ENCODE data around the gene TSPY3.
"Not testable (repeated sequence)": the region's sequence is repeated elsewhere in the genome, so short reads cannot be mapped to it uniquely, and the experiment has no call there.

The TSPY3 gene

GRCh38 chrY:9398121-9398520 lies at the start of gene TSPY3:
TSS of gene TSPY3 (plus strand) at chrY:9398421. CDS start at chrY:9398467, 46 bp downstream.
- H3K4me1 ChIP-seq; H3K4me3 ChIP-seq; H3K27ac ChIP-seq; H3K36me3 ChIP-seq; H3K27me3 ChIP-seq; H3K4me2 ChIP-seq; H4K20me1 ChIP-seq; H3K9me3 ChIP-seq (replicated peaks in 1 of 11); H3K9ac ChIP-seq: not testable (repeated sequence)

DNA sequence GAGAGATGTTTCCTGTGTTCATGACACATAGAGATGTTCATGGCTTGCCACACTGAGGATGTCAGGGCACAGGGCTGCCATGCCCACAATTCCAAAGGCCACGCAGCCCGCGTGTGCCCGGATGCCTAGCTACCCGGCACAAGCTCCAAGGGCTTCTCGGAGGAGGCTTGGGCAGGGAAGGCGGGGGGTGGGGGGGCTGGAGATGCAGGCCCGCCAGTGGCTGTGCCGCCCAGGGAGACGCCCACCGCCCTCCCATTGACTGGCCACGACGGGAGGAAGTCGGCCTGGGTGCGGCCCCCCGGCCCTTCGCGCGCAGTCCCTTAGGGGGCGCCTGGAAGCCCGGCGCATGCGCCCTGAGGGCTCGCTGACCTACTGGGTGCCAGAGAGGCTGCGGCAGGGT lies 40.7 kb upstream of the TSPY3 start, which contains the start of gene TSPY8:
Gene TSPY8, plus strand, starts transcription at position 301 of the 400 bp plus-strand sequence. Its CDS starts 46 bp downstream, at position 347.
- not testable (repeated sequence) for H3K4me3 ChIP-seq; H3K9ac ChIP-seq; H3K4me1 ChIP-seq; H3K27ac ChIP-seq; H3K9me3 ChIP-seq (replicated peaks in 1 of 11); H3K36me3 ChIP-seq; H4K20me1 ChIP-seq; H3K27me3 ChIP-seq; H3K4me2 ChIP-seq

- H3K27ac ChIP-seq; H3K27me3 ChIP-seq; H4K20me1 ChIP-seq; H3K4me2 ChIP-seq; H3K4me3 ChIP-seq; H3K9ac ChIP-seq; H3K4me1 ChIP-seq; H3K36me3 ChIP-seq; H3K9me3 ChIP-seq (replicated peaks in 1 of 11): not testable (repeated sequence)
These were observed 1.7 kb upstream of the TSPY3 start for GRCh38 chrY:9396527-9396926.

All from BLaER1 treated with 17β-estradiol and CSF1 and Interleukin-3, amounts not matched to agents 10 nM and 100 nM (cell line).